Activated CD4-positive, alpha-beta T cell treated with anti-CD3 and anti-CD28 coated beads, Interleukin-2, Interleukin-6, amounts not matched to agents 100 ng/mL and 50 ng/mL, durations not matched to agents 16 hours and 8 hours (primary cell): ENCODE data around the gene TRIM52.
"Not testable (repeated sequence)": the region's sequence is repeated elsewhere in the genome, so short reads cannot be mapped to it uniquely, and the experiment has no call there.

ENCODE experiments used
- DNase-seq: peaks from one replicate; pipeline ENCODE4 v3.0.0-alpha.2; 2020

Gene TRIM52

DNA sequence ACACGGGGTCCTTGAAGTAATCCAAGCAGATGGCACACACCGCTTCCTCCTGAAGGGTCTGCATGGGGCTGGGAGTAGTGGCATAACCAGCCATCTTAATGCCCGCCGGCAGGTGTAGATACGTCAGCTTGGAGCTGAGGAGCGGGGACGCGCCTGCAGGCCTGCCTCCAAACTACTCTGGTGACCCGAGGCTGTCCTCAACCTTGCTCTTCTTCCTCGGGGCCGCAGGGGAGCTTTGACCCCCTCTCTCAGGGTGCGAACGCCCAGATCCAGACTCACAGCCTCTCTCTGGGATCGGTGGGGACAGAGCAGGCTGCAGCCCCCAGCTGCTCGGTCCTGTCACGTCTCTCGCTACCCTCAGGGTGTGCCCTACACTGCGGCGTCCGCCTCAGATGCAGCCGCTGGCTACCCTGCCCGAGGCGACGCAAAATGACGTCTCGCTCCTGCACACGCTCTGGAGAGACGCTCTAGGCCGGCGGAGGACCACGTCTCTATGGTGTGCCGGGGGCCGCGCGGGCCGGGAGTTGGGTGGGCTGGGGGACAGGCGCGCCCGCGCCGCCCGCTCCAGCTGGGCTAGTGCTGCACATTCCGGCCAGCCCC is at the start of gene TRIM52:
Gene TRIM52, minus strand, starts transcription at position 424 of the 600 bp plus-strand sequence. Its CDS starts 330 bp downstream, at position 94.
- DNase-seq = peak; percentile 95

DNA sequence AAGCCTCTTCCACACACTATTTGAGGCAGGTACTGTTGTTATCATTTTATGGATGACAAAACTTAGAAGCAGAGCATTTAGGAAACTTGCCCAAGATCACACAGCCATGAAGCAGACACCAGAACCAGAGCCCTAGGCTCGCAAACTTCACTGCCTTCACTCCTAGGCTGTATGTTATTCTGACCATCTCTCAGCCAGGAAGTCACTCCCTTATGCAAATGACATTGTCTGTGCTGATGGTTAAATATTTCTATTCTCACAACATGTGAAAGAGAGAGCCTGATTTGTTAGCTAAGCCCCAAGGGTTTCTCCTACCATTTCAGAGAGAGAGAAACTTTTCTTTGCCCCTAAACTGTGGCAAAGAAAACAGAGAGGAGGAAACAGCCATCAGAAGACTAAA is 26.4 kb upstream of the TRIM52 start:
- DNase-seq = not testable (repeated sequence)

GRCh38 chr5:181285962-181286705 is 25.2 kb upstream of the TRIM52 start:
- not testable (repeated sequence) for DNase-seq

GRCh38 chr5:181283841-181284755 is 23.2 kb upstream of the TRIM52 start:
- not testable (repeated sequence) for DNase-seq

- DNase-seq = no peak
Measured at GRCh38 chr5:181283347-181283746, 22.4 kb upstream of the TRIM52 start.

DNA sequence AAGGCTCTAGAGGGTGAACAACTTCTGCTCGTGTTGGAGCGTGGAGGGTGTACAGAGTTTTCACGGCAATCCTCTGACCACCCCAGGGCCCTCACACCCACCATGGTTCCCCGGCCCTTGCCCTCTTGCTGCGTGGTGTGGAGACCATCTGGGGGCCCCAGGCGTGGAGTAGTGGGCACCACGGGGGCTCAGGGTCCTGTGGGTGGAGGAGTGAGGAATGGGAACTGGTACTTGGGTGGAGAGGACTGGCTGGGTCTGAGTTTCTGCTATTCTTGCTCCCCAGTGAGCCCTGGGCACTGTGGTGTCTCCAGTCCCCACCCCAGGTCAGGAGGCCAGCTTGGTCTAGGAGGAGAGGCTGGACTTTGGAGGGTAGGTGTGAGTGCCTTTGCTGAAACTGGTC is 21.9 kb upstream of the TRIM52 start:
- DNase-seq = no peak

DNA sequence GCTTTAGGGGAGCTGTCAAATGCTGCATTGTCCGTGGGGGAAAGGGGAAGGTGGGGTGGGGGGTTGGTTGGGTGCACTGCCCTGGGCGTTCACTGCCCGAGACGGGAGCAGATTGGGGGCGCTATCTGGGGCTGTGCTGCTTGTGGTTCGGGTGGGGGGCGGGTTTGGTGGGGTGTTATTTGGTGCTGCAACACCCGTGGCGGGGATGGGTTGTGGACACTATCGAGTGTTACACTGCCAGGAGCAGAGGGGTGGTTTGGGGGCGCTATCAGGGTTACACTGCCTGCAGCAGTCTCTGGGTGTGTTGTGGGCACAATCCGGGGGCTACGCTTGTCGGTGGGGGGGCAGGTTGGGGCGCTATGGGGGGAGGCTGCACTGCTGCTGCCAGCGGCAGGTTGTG is 21.5 kb upstream of the TRIM52 start:
- not testable (repeated sequence) for DNase-seq

- no peak for DNase-seq
Measured at GRCh38 chr5:181281984-181282316, 21.0 kb upstream of the TRIM52 start.

- no peak for DNase-seq
Measured at GRCh38 chr5:181281077-181281983, 20.4 kb upstream of the TRIM52 start.

DNA sequence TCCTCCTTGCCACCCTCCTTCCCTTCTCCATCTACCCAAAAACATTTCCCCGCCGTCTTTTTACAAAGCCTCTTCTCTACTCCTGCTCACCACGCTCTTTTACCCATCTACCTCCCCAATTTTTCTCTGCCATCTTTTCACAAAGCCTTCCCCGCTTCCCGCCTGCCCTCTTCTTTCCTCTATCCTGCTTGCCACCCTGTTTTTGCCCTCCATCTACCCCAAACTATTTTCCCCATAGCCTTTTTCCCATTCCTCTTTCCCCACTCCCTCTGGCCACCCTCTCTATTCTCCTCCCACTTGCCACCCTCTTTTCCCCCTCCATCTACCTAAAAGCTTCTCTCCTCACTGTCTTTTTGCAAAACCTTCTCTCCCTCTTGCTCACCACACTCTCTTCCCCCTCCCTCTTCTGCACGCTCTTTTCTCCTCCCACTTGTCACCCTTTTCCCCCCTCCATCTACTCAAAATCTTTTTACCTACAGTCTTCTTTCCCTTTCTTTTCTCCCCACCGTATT is 19.4 kb upstream of the TRIM52 start:
- no peak for DNase-seq

DNA sequence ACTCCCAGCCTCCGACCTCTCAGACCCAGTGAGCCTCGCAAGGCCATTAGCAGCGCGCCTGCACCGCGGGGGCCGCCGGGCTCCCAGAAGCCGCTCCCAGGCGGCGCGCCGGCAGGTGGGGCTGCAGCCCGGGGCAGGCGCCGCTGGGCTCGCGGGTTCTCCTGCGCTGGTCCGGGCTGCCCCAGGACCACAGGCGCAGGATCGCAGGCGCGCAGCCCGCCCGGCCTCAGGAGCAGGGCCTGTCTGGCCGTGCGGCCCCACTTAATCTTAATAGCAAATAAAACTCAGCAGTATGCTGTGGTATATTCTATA is 12.4 kb upstream of the TRIM52 start:
- not testable (repeated sequence) for DNase-seq

- DNase-seq = no peak
Measured at GRCh38 chr5:181271081-181271480, 10.1 kb upstream of the TRIM52 start.

GRCh38 chr5:181267907-181268306 is 7.0 kb upstream of the TRIM52 start:
- DNase-seq = not testable (repeated sequence)

DNA sequence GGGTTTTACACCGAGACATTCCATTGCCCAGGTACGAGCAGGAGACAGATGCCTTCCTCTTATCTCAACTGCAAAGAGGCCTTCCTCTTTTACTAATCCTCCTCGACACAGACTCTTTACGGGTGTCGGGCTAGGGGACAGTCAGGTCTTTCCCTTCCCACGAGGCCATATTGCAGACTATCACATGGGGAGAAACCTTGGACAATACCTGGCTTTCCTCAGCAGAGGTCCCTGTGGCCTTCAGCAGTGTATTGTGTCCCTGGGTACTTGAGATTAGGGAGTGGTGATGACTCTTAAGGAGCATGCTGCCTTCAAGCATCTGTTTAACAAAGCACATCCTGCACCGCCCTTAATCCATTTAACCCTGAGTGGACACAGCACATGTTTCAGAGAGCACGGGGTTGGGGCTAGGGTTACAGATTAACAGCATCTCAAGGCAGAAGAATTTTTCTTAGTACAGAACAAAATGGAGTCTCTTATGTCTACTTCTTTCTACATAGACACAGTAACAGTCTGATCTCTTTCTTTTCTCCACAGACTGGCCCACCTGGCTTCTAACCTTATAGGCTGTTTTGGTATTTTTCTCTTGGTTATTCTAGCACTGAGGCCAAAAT is 6.5 kb upstream of the TRIM52 start:
- not testable (repeated sequence) for DNase-seq

DNA sequence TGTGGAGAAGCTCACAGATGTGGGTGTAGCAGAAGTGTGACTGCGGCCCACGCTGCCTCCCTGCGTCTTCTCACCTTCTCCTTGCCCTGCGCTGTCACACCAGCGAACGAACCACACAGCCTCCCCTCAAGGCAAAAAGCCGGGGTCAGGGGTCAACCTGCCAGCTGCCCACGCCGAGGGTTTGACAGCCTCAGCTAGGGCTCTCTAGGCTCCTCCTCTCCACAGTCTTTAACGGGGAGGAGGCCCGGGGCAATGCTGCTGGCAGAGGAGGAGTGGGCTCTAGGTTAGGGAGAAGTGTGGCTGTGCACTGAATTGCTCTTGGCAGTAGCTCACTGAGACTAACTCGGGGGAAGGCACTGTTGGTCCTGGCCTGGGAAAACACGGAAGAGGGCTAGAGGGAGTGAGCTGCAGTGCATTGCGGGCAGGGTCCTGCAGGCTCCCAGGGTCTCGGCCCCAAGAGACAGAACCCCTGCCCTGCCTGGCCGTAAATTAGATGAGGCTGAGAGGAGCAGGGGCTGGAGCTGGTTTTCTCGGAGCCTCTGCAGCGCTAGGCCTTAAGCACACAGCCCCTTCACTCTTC is 4.2 kb upstream of the TRIM52 start:
- DNase-seq = no peak

GRCh38 chr5:181263633-181264032 is 2.7 kb upstream of the TRIM52 start:
- no peak for DNase-seq

DNA sequence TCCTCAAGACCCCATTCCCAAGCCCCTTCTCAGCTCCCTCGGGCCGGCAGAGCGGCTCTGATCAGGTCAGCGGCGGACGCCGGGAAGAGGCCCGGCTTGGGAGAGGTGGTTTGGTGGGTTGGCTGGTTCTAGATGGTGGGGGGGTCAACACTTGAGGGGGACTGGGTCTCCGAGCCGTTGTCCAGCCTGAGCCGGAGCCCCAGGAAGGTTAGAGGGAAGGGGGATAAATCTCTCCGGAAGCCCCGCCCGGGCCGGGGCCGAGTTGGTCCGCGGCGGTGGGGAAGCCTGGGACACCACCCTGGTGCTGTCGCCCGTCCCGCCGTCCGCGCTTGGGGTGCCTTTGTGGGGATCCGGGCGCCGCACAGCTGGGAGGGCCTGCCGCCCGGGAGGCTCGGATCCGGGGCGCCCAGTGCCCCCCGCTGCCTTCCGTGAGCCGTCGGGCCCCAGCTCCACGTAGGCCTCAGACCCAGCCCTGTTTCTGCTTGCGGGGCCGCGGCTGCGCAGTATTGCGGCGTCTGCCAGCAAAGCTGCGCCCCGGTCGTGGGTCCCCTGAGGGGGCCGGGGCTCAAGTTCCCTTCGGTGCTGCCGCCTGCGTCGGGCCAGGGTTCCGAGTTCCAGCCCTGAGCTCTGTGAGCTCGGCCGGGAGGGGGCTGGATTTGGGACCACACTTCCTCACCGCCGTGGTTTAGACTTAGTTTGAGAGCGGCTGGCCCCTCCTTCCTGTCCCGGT is 542 bp upstream of the TRIM52 start:
- peak; percentile 82 for DNase-seq

DNA sequence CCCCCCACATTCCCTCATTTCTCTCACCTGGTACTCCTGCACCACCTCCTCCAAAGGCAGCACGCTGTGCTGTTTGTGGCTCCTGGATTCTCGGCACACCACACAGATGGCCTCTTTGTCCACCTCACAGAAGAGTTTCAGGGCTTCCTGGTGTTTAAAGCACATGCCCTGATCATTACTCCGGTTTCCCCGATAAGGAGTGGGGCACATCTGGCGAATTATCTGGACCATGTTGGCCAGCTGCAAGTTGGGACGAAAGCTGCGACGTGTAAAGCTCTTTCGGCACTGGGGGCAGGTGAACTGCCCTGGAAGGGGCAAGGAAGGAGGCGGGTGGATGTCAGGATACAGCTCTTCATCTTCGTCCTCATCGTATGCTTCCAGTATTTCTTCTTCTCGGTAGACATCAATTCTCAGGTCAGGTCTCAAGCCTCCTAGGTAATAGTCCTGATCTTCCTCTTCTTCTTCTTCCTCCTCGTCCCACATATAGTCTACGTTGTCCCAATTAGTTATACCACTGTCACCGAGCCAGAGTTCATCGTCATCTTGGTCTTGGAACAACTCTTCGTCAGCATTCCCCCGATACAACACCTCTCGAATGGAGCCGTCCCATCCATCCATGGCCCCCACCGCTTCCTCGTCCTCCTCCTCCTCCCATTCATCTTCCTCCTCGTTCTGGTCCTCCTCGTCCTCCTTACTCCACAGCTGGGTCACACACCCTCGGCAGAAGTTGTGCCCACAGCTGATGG is 796 bp downstream of the TRIM52 start:
- DNase-seq = no peak

- no peak for DNase-seq
Measured at GRCh38 chr5:181259283-181259682, 1.7 kb downstream of the TRIM52 start.

DNA sequence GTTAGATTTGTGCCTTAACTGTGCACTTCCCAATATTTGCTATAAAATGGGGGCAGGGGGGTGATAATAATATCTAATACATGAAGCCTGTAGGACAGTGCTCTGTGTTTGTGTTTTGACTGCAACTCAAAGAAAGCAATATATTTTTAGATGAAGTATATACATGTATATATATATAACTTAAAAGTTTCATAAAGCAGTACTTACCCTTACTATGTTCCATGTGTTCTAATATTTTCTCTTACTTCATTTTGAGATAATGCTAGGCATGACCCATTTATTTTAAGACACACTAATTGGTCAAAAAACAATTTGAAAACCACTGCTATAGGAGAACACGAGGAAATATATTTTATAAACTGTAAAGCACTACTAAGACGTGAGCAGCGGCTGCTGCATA is 2.4 kb downstream of the TRIM52 start:
- DNase-seq = no peak
